Endothelial cell of hepatic sinusoid (primary cell): ENCODE measurements around the gene ITGA7.

ENCODE experiments used
- in situ Hi-C: cut with HindIII; loops from 2 replicates; pipeline ENCODE4 v1.10.0; 2017; ENCODE audit warnings: low sequenced_read_pairs

ITGA7 gene, protein sequence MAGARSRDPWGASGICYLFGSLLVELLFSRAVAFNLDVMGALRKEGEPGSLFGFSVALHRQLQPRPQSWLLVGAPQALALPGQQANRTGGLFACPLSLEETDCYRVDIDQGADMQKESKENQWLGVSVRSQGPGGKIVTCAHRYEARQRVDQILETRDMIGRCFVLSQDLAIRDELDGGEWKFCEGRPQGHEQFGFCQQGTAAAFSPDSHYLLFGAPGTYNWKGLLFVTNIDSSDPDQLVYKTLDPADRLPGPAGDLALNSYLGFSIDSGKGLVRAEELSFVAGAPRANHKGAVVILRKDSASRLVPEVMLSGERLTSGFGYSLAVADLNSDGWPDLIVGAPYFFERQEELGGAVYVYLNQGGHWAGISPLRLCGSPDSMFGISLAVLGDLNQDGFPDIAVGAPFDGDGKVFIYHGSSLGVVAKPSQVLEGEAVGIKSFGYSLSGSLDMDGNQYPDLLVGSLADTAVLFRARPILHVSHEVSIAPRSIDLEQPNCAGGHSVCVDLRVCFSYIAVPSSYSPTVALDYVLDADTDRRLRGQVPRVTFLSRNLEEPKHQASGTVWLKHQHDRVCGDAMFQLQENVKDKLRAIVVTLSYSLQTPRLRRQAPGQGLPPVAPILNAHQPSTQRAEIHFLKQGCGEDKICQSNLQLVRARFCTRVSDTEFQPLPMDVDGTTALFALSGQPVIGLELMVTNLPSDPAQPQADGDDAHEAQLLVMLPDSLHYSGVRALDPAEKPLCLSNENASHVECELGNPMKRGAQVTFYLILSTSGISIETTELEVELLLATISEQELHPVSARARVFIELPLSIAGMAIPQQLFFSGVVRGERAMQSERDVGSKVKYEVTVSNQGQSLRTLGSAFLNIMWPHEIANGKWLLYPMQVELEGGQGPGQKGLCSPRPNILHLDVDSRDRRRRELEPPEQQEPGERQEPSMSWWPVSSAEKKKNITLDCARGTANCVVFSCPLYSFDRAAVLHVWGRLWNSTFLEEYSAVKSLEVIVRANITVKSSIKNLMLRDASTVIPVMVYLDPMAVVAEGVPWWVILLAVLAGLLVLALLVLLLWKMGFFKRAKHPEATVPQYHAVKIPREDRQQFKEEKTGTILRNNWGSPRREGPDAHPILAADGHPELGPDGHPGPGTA

DNA sequence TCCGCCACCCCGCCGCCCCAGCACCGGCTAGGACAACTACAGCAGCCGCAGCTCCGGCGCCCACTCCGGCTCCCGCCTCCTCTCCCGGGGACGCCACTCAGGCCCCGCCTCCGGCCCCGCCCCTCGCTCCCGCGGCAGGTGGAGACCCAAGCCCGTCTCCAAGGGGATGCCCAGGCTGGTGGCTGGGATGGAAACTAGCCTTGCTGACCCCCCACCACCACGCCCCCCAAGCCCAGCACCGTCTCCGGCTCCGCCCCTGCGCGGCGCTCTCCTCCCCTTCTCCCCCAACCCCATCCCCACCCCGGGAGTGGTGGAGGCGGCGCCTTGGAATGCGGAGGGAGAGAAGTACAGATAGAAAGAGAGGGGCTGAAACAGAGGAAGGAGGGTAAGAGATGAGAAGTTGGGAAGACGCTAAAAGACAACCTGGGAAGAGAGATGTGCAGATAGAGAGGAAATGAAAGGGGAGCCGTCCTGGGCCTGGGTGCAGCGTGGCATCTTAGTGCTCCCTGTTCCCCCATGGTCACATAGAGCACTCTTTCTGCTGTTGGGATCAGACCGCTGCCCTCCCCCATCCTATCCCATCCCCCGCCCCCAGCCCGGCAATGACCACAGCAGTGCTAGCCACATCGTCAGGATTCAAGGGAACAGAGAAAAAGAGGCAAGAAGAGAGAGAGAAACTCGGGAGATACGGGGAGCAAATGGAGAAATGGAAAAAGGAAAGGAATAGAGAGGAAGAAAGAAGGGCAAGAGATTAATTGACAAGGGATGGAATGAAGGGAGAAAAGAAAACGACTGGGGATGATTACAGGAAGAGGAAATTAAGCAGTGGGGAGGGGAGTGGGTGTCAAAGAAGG lies at the start of gene ITGA7:
Gene ITGA7 (minus strand): TSS at position 64 of the 854 bp plus-strand sequence. CDS start 222 bp downstream, outside the sequence.
- in situ Hi-C loops: no loop called here

DNA sequence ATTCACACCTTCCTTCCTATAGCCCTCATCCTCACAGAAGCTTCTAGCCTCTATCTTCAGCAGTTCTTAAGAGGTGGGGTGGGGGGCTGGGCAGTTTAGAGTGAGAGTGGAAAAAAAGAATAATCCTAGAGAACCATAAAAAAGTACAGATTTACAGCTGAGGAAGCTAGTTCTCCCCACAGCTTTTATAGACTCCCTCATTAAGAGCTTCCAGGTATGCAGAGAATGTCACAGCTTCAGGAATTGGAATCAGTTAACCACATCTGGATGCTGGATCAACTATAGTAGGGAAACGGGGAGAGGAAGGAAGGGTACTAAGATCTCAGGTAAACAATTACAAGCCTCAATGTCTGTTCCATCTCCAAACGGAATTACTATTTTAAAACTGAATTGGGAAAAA lies 47.5 kb upstream of the ITGA7 start:
- in situ Hi-C loops: loop anchor here (5.0 to 10.0 kb wide), 2 partner anchors 42 to 200 kb away; no protein-coding TSS in a partner anchor

DNA sequence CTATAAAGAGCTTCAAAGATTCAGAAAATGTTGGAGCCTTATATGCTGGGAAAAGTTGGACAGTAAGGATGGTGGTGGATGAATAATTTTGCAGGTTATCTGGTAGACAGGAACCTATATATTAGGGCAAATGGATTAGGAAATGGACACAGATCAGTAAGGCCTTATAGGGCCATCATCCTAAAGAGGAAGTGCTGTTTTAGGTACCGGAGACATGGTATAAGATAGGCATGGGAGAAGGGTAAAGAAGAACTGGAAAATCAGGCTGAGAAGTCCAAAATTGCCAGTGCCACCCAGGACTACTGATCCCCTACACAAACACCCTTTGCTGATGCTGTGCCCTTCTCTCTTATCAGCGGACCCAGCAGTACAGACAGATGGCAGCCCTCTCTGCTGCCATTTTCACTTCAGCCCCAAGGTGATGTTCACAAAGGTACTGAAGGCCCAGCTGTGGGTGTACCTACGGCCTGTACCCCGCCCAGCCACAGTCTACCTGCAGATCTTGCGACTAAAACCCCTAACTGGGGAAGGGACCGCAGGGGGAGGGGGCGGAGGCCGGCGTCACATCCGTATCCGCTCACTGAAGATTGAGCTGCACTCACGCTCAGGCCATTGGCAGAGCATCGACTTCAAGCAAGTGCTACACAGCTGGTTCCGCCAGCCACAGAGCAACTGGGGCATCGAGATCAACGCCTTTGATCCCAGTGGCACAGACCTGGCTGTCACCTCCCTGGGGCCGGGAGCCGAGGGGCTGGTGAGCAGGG lies 40.7 kb upstream of the ITGA7 start:
- in situ Hi-C loops: no loop called here

DNA sequence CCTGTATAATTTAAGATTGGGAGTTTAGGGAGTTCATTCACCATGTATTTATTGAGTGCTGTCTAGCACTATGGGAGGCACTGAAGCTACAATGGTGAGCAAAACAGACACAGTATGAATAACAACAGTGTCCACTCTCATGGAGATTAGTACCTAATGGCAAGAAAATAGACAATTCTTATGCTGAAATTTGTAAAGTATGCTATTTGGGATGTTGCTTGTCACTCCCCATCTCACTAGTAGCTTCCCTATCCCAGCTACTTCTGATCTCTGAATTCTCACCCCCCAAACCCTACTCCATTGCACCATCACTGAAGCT lies 39.2 kb upstream of the ITGA7 start:
- in situ Hi-C loops: no loop called here

DNA sequence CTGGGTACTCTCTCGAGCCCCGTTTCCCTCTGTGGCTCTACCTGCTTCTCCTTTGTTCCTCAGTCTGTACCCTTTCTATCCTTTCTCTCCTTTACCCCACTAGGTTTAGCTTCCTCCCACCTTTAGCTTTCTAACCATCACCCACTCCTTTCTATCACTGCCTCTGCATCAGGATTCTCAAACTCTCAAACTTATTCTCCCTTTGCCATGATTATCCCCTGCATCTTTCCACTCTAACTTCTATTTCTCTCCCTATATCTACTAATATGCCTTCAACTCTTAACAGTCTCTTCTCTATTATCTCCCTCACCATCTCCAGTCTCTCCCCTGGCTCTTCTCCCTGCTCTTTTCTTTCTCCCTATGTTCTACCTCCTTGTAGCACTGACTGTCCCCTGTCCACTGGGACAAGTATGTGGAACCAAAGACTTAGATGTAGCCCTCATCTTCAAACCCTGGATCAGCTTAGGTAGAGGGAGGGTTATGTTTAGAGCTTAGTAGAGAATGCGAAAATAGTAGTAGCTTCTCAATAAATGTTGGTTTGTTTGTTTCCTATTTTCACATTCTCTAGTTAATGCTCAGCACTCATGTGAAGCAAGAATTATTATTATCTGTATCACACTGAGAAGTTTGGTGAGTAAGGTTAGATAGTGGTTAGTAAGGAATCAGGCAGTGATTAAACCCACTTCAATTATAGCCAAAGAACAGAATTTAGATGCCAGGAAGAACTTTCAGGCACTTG lies 38.6 kb upstream of the ITGA7 start:
- in situ Hi-C loops: no loop called here

DNA sequence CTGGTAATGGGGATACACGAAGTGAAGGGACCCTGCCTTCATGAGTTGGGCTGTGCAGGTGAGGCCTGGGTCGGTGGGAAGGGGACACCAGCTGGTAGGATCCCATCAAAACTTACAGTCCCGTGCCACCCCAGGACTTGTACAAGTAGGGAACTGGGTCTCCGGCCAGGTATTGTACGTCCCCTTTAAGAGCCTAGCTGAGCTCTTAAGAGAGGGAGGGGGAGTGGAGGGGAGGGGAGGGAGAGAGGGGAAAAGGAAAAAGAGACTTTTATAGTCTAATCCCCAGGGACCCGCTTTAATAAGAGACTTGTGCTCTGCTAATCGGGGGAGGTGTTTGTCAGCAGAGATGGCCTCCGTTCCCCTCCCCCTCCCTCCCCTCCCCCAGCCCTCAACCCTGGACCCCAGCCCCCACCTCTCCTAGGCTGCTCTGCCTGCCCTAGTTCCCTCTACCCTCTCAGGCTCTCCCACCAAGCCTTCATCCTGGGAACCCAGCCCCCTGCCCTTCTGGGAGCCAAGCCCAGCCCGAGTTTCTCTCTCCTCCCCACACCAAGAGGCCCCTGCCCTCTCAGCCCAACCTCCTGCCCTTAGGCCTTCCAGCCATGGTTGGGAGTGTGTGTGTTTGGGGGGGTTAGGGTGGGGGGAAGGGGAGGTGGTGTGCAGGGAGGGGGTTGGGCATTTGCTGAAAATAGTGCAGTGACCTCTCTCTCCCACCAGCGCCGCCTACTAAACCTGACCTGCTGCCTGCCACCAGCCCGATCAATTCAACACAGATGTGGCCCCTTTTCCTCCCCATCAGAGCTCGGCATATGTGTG lies 37.9 kb upstream of the ITGA7 start:
- in situ Hi-C loops: no loop called here

DNA sequence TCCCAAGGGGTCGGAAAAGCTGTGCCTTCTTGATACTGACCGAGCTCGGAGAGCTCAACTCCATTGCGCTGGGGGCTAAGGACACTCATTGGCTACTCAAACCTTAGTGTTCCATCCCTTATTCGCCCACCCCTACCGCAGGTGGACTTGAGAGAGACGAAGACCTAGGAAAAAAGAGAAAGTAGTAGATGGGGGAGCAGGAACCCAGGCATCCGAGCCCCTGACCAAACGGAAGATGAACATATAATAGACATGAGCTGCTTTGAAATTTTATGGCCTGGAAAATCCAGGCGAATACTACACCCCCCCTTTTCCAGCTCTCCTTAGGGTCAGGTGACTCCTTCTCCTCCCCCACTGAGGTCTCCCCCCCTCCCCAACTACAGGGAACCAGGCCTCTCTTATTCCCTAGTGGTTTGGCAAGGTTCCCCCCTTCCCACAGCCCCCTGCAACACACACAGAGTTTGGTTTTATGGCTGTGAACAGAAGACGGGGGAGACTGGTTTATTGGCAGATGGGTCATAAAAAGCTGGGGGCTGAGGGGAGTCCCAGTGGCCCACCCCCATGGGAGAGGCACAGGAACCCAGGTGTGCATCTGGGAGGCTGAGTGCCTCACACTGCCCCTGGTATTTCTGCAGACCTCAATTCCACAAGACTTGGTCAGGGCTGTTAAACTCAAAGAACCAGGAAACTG lies 36.8 kb upstream of the ITGA7 start:
- in situ Hi-C loops: no loop called here

DNA sequence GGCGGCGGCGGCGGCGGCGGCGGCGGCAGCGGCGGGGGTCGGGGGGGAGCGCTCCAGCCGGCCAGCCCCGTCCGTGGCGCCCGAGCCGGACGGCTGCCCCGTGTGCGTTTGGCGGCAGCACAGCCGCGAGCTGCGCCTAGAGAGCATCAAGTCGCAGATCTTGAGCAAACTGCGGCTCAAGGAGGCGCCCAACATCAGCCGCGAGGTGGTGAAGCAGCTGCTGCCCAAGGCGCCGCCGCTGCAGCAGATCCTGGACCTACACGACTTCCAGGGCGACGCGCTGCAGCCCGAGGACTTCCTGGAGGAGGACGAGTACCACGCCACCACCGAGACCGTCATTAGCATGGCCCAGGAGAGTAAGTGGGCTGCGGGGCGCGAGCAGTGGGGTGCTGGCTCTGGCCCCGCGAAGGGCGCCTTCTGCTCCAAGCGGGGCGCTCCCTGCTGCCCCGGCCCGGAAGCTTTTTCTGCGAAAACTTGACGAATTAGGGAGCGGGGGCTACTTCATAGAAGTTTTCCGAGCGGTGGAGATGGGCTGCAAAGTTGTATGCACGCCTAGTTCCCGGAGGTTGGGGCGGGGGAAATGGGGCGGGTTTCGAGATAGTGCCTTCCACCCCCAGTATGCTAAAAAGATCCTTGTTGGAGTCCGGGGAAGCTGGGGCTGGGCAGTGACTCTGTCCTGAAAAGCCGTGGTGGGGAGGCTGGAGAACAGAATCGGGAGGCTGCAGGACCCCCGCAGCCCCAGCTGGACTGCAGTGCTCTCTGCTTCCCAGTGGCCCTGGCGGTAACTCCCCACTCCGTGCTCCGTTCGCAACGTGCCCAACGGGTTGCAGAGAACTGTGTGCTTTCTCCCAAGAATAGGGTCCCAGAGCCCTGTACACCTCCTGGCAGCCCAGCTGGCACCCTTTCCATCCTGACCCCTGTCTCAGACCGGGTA lies 36.0 kb upstream of the ITGA7 start:
- in situ Hi-C loops: no loop called here

DNA sequence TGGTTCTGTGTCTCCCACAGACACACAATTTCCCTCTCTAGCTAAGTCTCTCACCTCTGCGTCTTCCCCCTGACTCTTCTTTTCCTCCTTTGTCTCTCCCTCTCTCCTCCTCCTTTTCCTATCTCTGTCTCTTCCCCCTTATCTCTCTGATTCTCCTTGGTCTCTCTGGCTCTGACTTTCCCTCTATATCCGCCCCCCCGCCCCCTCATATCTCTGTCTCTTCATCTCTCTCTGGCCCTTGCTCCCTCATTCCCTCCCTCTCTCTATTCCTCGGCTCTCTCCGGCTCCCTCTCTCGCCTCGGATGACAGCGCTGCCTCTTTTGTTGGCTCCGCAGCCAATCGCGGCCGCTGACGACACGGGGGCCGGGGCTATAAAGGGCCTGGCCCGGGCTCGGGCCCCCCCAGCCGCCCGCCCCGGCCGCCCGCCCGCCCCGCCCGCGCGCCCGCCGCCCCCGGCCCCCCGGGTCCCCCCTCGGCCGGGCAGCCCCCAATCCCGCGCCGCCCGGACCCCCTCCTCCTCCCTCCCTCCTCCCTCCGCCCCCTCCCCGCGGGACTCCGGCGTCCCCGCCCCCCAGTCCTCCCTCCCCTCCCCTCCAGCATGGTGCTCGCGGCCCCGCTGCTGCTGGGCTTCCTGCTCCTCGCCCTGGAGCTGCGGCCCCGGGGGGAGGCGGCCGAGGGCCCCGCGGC lies 35.2 kb upstream of the ITGA7 start, which contains the start of gene GDF11:
Gene GDF11 (plus strand): TSS at position 404 of the 687 bp plus-strand sequence. CDS start 195 bp downstream, at position 599.
- in situ Hi-C loops: no loop called here

DNA sequence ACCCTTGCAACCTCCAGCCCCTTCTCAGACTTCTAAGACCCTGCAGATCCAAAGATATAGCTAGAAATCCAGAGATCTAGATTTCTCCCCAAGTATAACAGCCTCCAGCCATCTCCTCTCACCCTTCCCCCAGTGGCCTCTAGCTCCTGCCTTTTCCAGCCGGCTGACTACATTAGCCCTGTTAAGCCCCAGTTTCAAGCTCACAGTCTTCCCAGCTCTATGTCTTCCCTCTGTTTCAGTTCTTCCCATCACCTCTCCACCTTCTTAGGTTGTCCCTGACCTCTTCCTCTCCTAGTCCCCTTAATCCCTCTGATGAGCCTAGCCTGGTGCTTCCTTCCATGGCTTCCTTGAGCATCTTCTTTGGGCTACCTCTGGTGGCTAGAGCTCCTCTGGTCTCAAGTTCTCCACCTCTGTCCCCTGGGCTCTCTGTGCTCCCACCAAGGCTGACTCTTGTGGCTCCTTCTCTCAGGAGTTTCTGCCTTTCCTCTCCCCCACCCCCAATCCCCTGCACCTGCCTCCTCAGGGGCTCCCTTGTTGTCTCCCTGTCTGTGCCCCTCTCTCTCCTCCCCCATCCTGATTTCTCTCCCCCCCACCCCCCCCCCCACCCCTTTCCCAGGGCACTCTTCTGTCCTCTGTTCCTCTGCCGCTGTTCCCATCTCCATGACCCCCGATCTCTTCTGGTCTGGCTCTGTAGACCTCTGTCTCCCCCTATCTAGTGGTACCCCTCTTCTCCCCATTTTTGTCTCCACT lies 34.4 kb upstream of the ITGA7 start:
- in situ Hi-C loops: no loop called here

DNA sequence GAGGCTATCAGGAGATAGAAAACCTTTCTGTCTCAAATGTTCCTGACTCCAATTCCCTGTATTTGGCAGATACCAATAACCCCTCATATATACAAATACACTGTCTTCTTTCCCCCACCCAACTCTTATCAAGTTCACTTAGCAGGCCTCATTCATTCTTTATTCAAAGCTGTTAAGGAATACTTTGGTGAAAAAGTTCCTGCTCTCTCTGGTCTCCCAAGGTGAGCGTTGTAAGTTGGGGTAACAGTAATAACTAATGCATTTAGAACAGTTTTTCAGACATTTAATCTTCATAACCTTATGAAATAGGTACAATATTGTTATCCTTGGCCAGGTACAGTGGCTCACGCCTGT lies 31.3 kb upstream of the ITGA7 start:
- in situ Hi-C loops: no loop called here

DNA sequence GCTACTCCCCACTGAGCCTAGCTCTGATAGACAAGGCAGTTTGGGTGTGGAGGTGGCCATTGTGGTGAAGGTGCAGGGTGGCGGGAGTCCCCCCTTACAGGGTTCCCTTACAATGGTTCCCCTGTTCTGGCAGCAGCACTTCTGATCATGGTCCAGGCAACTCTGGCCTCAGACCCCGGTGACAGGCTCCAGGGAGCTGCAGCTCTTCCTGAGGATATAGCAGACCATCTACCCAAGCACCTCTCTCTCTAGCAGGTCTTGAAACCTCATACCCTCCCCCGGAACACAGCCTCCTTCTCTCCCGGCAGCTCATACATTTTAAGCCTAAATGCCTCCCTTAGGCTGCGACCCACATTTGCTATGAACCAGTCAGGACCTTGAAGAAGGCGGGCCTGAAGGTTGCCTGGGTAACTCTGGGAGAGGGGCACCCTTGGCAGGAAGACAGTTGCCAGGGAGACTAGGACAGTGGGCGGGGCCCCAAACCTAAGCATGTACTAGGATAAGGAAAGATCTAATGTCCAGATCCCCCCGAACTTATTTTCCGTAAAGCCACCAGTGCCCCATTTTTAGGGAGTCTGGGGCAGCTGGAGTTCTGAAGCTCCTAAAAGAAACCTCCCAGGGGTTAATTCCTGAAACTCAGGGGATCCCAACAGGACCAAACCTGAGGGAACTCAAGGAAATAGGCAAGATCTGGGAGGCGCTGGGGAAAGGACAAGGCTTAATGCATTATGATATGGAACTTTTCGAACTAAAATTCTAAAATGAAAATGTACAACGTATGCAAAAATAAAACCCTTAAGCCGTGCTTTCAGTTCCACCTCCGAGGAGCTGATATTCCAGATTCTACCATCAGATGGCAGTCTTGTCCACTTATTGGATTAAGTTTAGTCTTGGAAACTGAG lies 30.7 kb upstream of the ITGA7 start:
- in situ Hi-C loops: no loop called here

DNA sequence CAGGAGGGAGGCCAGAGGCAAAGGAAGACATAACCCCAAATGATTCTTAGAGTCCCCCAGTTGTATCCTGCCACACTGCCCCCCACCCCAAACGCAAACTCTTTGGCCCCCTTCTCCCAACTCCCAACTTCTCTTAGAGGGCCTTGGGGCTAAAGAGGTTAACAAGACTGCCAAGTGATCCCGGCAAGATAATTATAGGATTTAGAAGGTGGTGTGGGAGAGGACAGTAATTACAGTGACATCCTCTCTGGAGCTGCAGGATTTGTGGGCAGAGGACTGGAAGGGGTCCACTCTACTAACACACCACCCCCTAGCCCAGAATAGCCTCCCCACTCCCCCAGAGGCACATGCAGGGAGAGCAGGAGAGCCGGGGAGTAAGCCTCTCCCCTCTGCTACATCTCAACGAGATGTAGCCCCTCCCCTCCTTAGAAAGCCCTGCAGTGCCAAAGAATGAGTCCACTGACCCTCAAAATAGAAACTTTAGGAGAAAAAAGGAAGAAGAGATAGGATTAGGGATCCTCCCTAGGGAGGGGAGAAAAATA lies 29.9 kb upstream of the ITGA7 start:
- in situ Hi-C loops: no loop called here
